ENCODE results near the gene LRSAM1.

DNA sequence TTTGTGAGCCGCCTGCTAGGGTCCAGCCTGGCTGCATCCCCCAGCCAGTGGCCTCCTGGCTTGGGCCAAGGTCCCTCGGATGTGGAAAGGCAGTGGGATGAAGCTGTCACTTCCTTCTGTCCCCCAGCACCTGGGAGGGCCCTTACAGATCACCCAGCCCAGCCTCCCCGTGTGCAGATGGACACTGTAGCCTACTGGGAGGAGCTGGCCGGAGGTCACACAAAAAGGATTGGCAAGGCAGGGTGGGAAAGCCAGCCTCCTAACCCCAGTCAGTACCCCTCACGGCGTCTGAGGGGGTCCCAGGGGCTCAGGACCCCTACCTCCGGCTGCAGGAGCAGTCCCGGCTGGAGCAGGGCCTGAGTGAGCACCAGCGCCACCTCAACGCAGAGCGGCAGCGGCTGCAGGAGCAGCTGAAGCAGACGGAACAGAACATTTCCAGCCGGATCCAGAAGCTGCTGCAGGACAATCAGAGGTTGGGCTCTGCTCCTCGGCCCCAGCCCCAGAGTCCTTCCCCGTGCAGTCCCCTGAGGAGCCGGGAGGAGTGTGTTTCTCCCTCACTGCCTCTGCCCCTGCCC, 28.3 kb downstream of the LRSAM1 start:
- TF ChIP-seq, protein P1, sequence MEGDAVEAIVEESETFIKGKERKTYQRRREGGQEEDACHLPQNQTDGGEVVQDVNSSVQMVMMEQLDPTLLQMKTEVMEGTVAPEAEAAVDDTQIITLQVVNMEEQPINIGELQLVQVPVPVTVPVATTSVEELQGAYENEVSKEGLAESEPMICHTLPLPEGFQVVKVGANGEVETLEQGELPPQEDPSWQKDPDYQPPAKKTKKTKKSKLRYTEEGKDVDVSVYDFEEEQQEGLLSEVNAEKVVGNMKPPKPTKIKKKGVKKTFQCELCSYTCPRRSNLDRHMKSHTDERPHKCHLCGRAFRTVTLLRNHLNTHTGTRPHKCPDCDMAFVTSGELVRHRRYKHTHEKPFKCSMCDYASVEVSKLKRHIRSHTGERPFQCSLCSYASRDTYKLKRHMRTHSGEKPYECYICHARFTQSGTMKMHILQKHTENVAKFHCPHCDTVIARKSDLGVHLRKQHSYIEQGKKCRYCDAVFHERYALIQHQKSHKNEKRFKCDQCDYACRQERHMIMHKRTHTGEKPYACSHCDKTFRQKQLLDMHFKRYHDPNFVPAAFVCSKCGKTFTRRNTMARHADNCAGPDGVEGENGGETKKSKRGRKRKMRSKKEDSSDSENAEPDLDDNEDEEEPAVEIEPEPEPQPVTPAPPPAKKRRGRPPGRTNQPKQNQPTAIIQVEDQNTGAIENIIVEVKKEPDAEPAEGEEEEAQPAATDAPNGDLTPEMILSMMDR (IDR thresholded peaks at IDR 0.05) = no peak
- TF ChIP-seq POLR2A (IDR thresholded peaks at IDR 0.05) = no peak

Measured in thyroid gland (tissue), 4 donors.